SK-N-SH (cell line): Measurements from ENCODE around the gene SPATA20.

Experiments
- CTCF ChIP-seq: fragments of 200-600 bp; sonication (generic); IDR thresholded peaks from 2 replicates; pipeline ENCODE4 v1.6.1; 2017; ENCODE audit warnings: antibody characterized with exemption, mild to moderate bottlenecking, moderate library complexity
- EZH2phosphoT487 ChIP-seq: fragments of 200-600 bp; sonication (generic); IDR thresholded peaks from 2 replicates; pipeline ENCODE4 v1.6.1; 2017; ENCODE audit warnings: low read depth, mixed run types, mild to moderate bottlenecking, antibody characterized with exemption, moderate library complexity, borderline replicate concordance
- POLR2AphosphoS5 ChIP-seq: IDR thresholded peaks from 2 replicates; pipeline ENCODE4 v1.6.1; 2012; ENCODE audit warnings: low read depth, low read length
- RFX5 ChIP-seq: IDR thresholded peaks from 2 replicates; pipeline ENCODE4 v1.6.1; 2012; ENCODE audit warnings: mild to moderate bottlenecking, improper control_type of control experiment, low read length
- SMC3 ChIP-seq: IDR thresholded peaks from 2 replicates; pipeline ENCODE4 v1.6.1; 2012; ENCODE audit warnings: low read depth, low read length, improper control_type of control experiment
- TEAD4 ChIP-seq: IDR thresholded peaks from 2 replicates; pipeline ENCODE4 v1.4.0; 2012; ENCODE audit warnings: mild to moderate bottlenecking, borderline replicate concordance; ENCODE audit not compliant: insufficient read depth

- no peak for TF ChIP-seq SMC3
- no peak for TF ChIP-seq TEAD4
- TF ChIP-seq EZH2phosphoT487: no peak
- TF ChIP-seq CTCF: no peak
- TF ChIP-seq RFX5: no peak
- TF ChIP-seq POLR2AphosphoS5: no peak
Observed at GRCh38 chr17:50557630-50558029, 10.7 kb downstream of the SPATA20 start.
